ENCODE measurements around the gene GYPC. TPM values are rescaled to one million over a fixed set of nuclear protein-coding genes. Genes with fewer than 3 reads are reported as not detected.
A peak's percentile ranks its signal among the peaks of the same experiment; 100 is the strongest.
"Not testable (repeated sequence)": the region's sequence is repeated elsewhere in the genome, so short reads cannot be mapped to it uniquely, and the experiment has no call there.

The GYPC gene
- total and polyA plus RNA-seq, 4 donors, result 79.5 to 173 (median 104) TPM

- Histone ChIP-seq H3K27me3 (ENCODE audit: control insufficient read depth in 1 of 2, insufficient read depth in 2 of 2, low read length in 1 of 2) (no peaks in the 10 kb centered on the region), H3K4me1 (ENCODE audit: control insufficient read depth in 1 of 2, insufficient read depth in 2 of 2, low read length in 2 of 2) (no peaks in the 10 kb centered on the region), H3K4me3 (ENCODE audit: low read length in 2 of 2) (no peak overlapping the region), H3K36me3 (ENCODE audit: control insufficient read depth in 1 of 2, insufficient read depth in 2 of 2, low read length in 1 of 2) (no peaks in the 10 kb centered on the region), H3K9me3 (ENCODE audit: control insufficient read depth, low read length) (no peaks in the 10 kb centered on the region), H3K27ac (ENCODE audit: low read depth in 1 of 2, low read length in 2 of 2) (no peak overlapping the region)
- DNase-seq, result no peak
- WGBS, 2 donors, result 92 to 95% methylated on average over 1 of the region's 1 CpG
- intact Hi-C loops (cut with DNase I), result no loop called here
- ATAC-seq (ENCODE audit: low FRiP score), result no peak
Observed at GRCh38 chr2:126707191-126707590, 51.2 kb downstream of the GYPC start.

- Histone ChIP-seq H3K27ac (ENCODE audit: low read depth in 1 of 2, low read length in 2 of 2) (no peak overlapping the region), H3K9me3 (ENCODE audit: control insufficient read depth, low read length) (no peaks in the 10 kb centered on the region), H3K4me3 (ENCODE audit: low read length in 2 of 2) (no peak overlapping the region), H3K4me1 (ENCODE audit: control insufficient read depth in 1 of 2, insufficient read depth in 2 of 2, low read length in 2 of 2) (no peaks in the 10 kb centered on the region), H3K36me3 (ENCODE audit: control insufficient read depth in 1 of 2, insufficient read depth in 2 of 2, low read length in 1 of 2) (no peaks in the 10 kb centered on the region), H3K27me3 (ENCODE audit: control insufficient read depth in 1 of 2, insufficient read depth in 2 of 2, low read length in 1 of 2) (no peaks in the 10 kb centered on the region)
- DNase-seq (no peak), ATAC-seq (ENCODE audit: low FRiP score) (no peak)
- WGBS, 2 donors, result 90 to 91% methylated on average over 4 of the region's 4 CpGs
- intact Hi-C loops (cut with DNase I), result no loop called here
Observed at GRCh38 chr2:126707941-126708340, 52.0 kb downstream of the GYPC start.

GRCh38 chr2:126714191-126714965, 58.4 kb downstream of the GYPC start:
- intact Hi-C loops (cut with DNase I), result no loop called here
- WGBS, 2 donors, result 91 to 92% methylated on average over 6 of the region's 6 CpGs
- Histone ChIP-seq H3K36me3 (ENCODE audit: control insufficient read depth in 1 of 2, insufficient read depth in 2 of 2, low read length in 1 of 2) (no peaks in the 10 kb centered on the region), H3K27me3 (ENCODE audit: control insufficient read depth in 1 of 2, insufficient read depth in 2 of 2, low read length in 1 of 2) (no peaks in the 10 kb centered on the region), H3K9me3 (ENCODE audit: control insufficient read depth, low read length) (no peaks in the 10 kb centered on the region), H3K4me3 (ENCODE audit: low read length in 2 of 2) (no peak overlapping the region), H3K27ac (ENCODE audit: low read depth in 1 of 2, low read length in 2 of 2) (no peak overlapping the region), H3K4me1 (ENCODE audit: control insufficient read depth in 1 of 2, insufficient read depth in 2 of 2, low read length in 2 of 2) (no peaks in the 10 kb centered on the region)
- ATAC-seq (ENCODE audit: low FRiP score), result peak; percentile 26
- no peak for DNase-seq

GRCh38 chr2:126715111-126715510, 59.2 kb downstream of the GYPC start:
- Histone ChIP-seq H3K36me3 (ENCODE audit: control insufficient read depth in 1 of 2, insufficient read depth in 2 of 2, low read length in 1 of 2) (no peaks in the 10 kb centered on the region), H3K27ac (ENCODE audit: low read depth in 1 of 2, low read length in 2 of 2) (no peak overlapping the region), H3K4me3 (ENCODE audit: low read length in 2 of 2) (no peak overlapping the region), H3K4me1 (ENCODE audit: control insufficient read depth in 1 of 2, insufficient read depth in 2 of 2, low read length in 2 of 2) (no peaks in the 10 kb centered on the region), H3K9me3 (ENCODE audit: control insufficient read depth, low read length) (no peaks in the 10 kb centered on the region), H3K27me3 (ENCODE audit: control insufficient read depth in 1 of 2, insufficient read depth in 2 of 2, low read length in 1 of 2) (no peaks in the 10 kb centered on the region)
- WGBS, 2 donors, result 93 to 96% methylated on average over 3 of the region's 3 CpGs
- intact Hi-C loops (cut with DNase I), result no loop called here
- ATAC-seq (ENCODE audit: low FRiP score) (no peak), DNase-seq (no peak)

GRCh38 chr2:126715576-126716406, 59.8 kb downstream of the GYPC start:
- ATAC-seq (ENCODE audit: low FRiP score), result no peak
- no peaks in the 10 kb centered on the region for H3K9me3 ChIP-seq (ENCODE audit: control insufficient read depth, low read length)
- H3K4me3 ChIP-seq (ENCODE audit: low read length in 2 of 2), result no peak overlapping the region
- H3K36me3 ChIP-seq (ENCODE audit: control insufficient read depth in 1 of 2, insufficient read depth in 2 of 2, low read length in 1 of 2), result no peaks in the 10 kb centered on the region
- no peaks in the 10 kb centered on the region for H3K4me1 ChIP-seq (ENCODE audit: control insufficient read depth in 1 of 2, insufficient read depth in 2 of 2, low read length in 2 of 2)
- no peak for DNase-seq
- WGBS, 2 donors, result 56 to 64% methylated on average over 5 of the region's 5 CpGs
- H3K27ac ChIP-seq (ENCODE audit: low read depth in 1 of 2, low read length in 2 of 2), result no peak overlapping the region
- intact Hi-C loops (cut with DNase I), result no loop called here
- no peaks in the 10 kb centered on the region for H3K27me3 ChIP-seq (ENCODE audit: control insufficient read depth in 1 of 2, insufficient read depth in 2 of 2, low read length in 1 of 2)

- H3K9me3 ChIP-seq (ENCODE audit: control insufficient read depth, low read length); H3K27me3 ChIP-seq (ENCODE audit: control insufficient read depth in 1 of 2, insufficient read depth in 2 of 2, low read length in 1 of 2); intact Hi-C loops (cut with DNase I); DNase-seq; H3K4me3 ChIP-seq (ENCODE audit: low read length in 2 of 2); H3K27ac ChIP-seq (ENCODE audit: low read depth in 1 of 2, low read length in 2 of 2); ATAC-seq (ENCODE audit: low FRiP score); H3K4me1 ChIP-seq (ENCODE audit: control insufficient read depth in 1 of 2, insufficient read depth in 2 of 2, low read length in 2 of 2); H3K36me3 ChIP-seq (ENCODE audit: control insufficient read depth in 1 of 2, insufficient read depth in 2 of 2, low read length in 1 of 2): not testable (repeated sequence)
- WGBS, 2 donors, result 97 to 98% methylated on average over 10 of the region's 10 CpGs
Observed at GRCh38 chr2:126717277-126717676, 61.3 kb downstream of the GYPC start.

- WGBS, 2 donors, result 96 to 97% methylated on average over 5 of the region's 5 CpGs
- ATAC-seq (ENCODE audit: low FRiP score) (no peak), DNase-seq (no peak)
- Histone ChIP-seq H3K27ac (ENCODE audit: low read depth in 1 of 2, low read length in 2 of 2) (no peak overlapping the region), H3K27me3 (ENCODE audit: control insufficient read depth in 1 of 2, insufficient read depth in 2 of 2, low read length in 1 of 2) (no peaks in the 10 kb centered on the region), H3K36me3 (ENCODE audit: control insufficient read depth in 1 of 2, insufficient read depth in 2 of 2, low read length in 1 of 2) (no peaks in the 10 kb centered on the region), H3K4me1 (ENCODE audit: control insufficient read depth in 1 of 2, insufficient read depth in 2 of 2, low read length in 2 of 2) (no peaks in the 10 kb centered on the region), H3K4me3 (ENCODE audit: low read length in 2 of 2) (no peak overlapping the region), H3K9me3 (ENCODE audit: control insufficient read depth, low read length) (no peaks in the 10 kb centered on the region)
- intact Hi-C loops (cut with DNase I), result no loop called here
Observed at GRCh38 chr2:126717928-126718327, 62.0 kb downstream of the GYPC start.

- Histone ChIP-seq H3K9me3 (ENCODE audit: control insufficient read depth, low read length) (no peaks in the 10 kb centered on the region), H3K4me1 (ENCODE audit: control insufficient read depth in 1 of 2, insufficient read depth in 2 of 2, low read length in 2 of 2) (no peaks in the 10 kb centered on the region), H3K4me3 (ENCODE audit: low read length in 2 of 2) (no peak overlapping the region), H3K27ac (ENCODE audit: low read depth in 1 of 2, low read length in 2 of 2) (no peak overlapping the region), H3K27me3 (ENCODE audit: control insufficient read depth in 1 of 2, insufficient read depth in 2 of 2, low read length in 1 of 2) (no peaks in the 10 kb centered on the region), H3K36me3 (ENCODE audit: control insufficient read depth in 1 of 2, insufficient read depth in 2 of 2, low read length in 1 of 2) (no peaks in the 10 kb centered on the region)
- WGBS, 2 donors, result 42 to 43% methylated on average over 3 of the region's 3 CpGs
- DNase-seq, result no peak
- no peak for ATAC-seq (ENCODE audit: low FRiP score)
- intact Hi-C loops (cut with DNase I), result no loop called here
Observed at GRCh38 chr2:126719191-126719832, 63.4 kb downstream of the GYPC start.
